HepG2 (cell line): ENCODE data around the gene SLC6A9. TPM values are rescaled to one million over a fixed set of nuclear protein-coding genes. Genes with fewer than 3 reads are reported as not detected.

Experiments used
- ATAC-seq: fragments of 200-7000 bp; cut with Tn5 transposase; 3 replicates; pipeline ENCODE4 v1.9.1; 2020; ENCODE audit warnings: mild to moderate bottlenecking, moderate library complexity
- BruUV-seq: library from RNA; stranded (reverse); fragments of 400-500 nt; replicated peaks from 2 replicates; lab custom pipeline; 2021; lab: Mats Ljungman, UMichigan
- CTCF ChIA-PET: fragments of 300-600 bp; formaldehyde crosslinking; extraction: SDS; loops from one replicate; lab custom pipeline; 2021; ENCODE audit warnings: low total read pairs, inconsistent platforms, low intra/inter-chr PET ratio; lab: Yijun Ruan, JAX
- POLR2A ChIA-PET: fragments of 350-600 bp; sonication (Branson Sonifier 250); formaldehyde crosslinking; loops from one replicate; lab custom pipeline; 2020; ENCODE audit warnings: antibody characterized with exemption, inconsistent platforms; lab: Yijun Ruan, JAX
- DNase-seq: peaks from one replicate; pipeline ENCODE4 v3.0.0-alpha.2; 2015; ENCODE audit warnings: low spot score
- FAIRE-seq: peaks from 3 replicates; lab custom pipeline; 2011; peaks lifted over from hg19 to GRCh38; lab: Jason Lieb, UNC
- H2AFZ ChIP-seq: one replicate; pipeline ENCODE4 v1.6.1; 2011; ENCODE audit warnings: low read length, inconsistent platforms
- H3K27ac ChIP-seq: fragments of 300-600 bp; 3 replicates; pipeline ENCODE4 v1.8.0; 2011; ENCODE audit warnings: mixed run types, mild to moderate bottlenecking, mixed read lengths, low read length, inconsistent platforms; ENCODE audit not compliant: insufficient read depth; ENCODE audit errors: extremely low read length
- H3K27me3 ChIP-seq, 2 experiments: fragments of 200-600 bp in 1 of 2; 2 replicates in 1 of 2; 3 replicates in 1 of 2; pipeline versions ENCODE4 v1.6.0 to v1.8.0; 2011; ENCODE audit warnings: low read length in 2 of 2, mild to moderate bottlenecking in 2 of 2, moderate library complexity in 2 of 2, inconsistent platforms in 1 of 2; ENCODE audit not compliant: insufficient read depth in 2 of 2, control insufficient read depth in 1 of 2
- H3K36me3 ChIP-seq, 2 experiments: fragments of 200-600 bp in 1 of 2; replicated peaks in 1 of 2; 2 replicates in 1 of 2; 3 replicates in 1 of 2; pipeline versions ENCODE4 v1.5.1 to v1.8.0; 2011; ENCODE audit warnings: low read length in 2 of 2, inconsistent platforms in 1 of 2; ENCODE audit not compliant: insufficient read depth in 2 of 2, control insufficient read depth in 1 of 2
- H3K4me1 ChIP-seq: 2 replicates; pipeline ENCODE4 v1.5.1; 2012; ENCODE audit warnings: low read length, inconsistent platforms; ENCODE audit not compliant: insufficient read depth
- H3K4me2 ChIP-seq: 2 replicates; pipeline ENCODE4 v1.6.0; 2011; ENCODE audit warnings: low read depth, low read length, inconsistent platforms
- H3K4me3 ChIP-seq, 3 experiments: fragments of 200-600 bp in 1 of 3; sonication (generic), shearing (Covaris generic) in 1 of 3; replicated peaks in 1 of 3; 2 replicates each; pipeline ENCODE4 v1.5.1; 2011 to 2016; ENCODE audit warnings: low read length in 3 of 3, inconsistent platforms in 2 of 3, low read depth in 2 of 3, mild to moderate bottlenecking in 2 of 3, control low read depth in 1 of 3, mixed read lengths in 1 of 3; ENCODE audit not compliant: insufficient read depth in 1 of 3
- H3K79me2 ChIP-seq: one replicate; pipeline ENCODE4 v1.6.1; 2011; ENCODE audit warnings: low read length, inconsistent platforms; ENCODE audit not compliant: insufficient read depth
- H3K9ac ChIP-seq: 2 replicates; pipeline ENCODE4 v1.6.0; 2011; ENCODE audit warnings: mild to moderate bottlenecking, low read depth, low read length, inconsistent platforms; ENCODE audit not compliant: insufficient read depth
- H3K9me3 ChIP-seq: 2 replicates; pipeline ENCODE4 v1.5.1; 2012; ENCODE audit warnings: mild to moderate bottlenecking, low read length
- H4K20me1 ChIP-seq: 2 replicates; pipeline ENCODE4 v1.6.0; 2011; ENCODE audit warnings: inconsistent platforms, mild to moderate bottlenecking, low read length, moderate library complexity; ENCODE audit not compliant: insufficient read depth
- E2F5 ChIP-seq: sonication (generic); formaldehyde crosslinking; conservative IDR thresholded peaks from 2 replicates; pipeline ENCODE4 v1.4.0; 2020; ENCODE audit warnings: missing genetic modification reagents
- EEA1 ChIP-seq: sonication (generic); formaldehyde crosslinking; IDR thresholded peaks from 2 replicates; pipeline ENCODE4 v1.5.1; 2020; ENCODE audit warnings: mild to moderate bottlenecking, missing genetic modification reagents, borderline replicate concordance
- HOXD1 ChIP-seq: sonication (generic); formaldehyde crosslinking; IDR thresholded peaks from 2 replicates; pipeline ENCODE4 v1.5.0; 2020; ENCODE audit warnings: missing genetic modification reagents
- KDM5A ChIP-seq: fragments of 200-600 bp; sonication (generic); IDR thresholded peaks from 2 replicates; pipeline ENCODE4 v1.7.0; 2018; ENCODE audit warnings: antibody characterized with exemption, mild to moderate bottlenecking, low read length, borderline replicate concordance
- MXI1 ChIP-seq: IDR thresholded peaks from 3 replicates; pipeline ENCODE4 v1.6.1; 2012; ENCODE audit warnings: low read depth, low read length, inconsistent platforms, borderline replicate concordance
- NFRKB ChIP-seq: fragments of 450-650 bp; IDR thresholded peaks from 2 replicates; pipeline ENCODE4 v1.6.1; 2017
- NFYB ChIP-seq: sonication (generic); formaldehyde crosslinking; IDR thresholded peaks from 2 replicates; pipeline ENCODE4 v1.4.0; 2020; ENCODE audit warnings: missing genetic modification reagents
- PLRG1 ChIP-seq: fragments of 450-650 bp; conservative IDR thresholded peaks from 2 replicates; pipeline ENCODE4 v1.6.1; 2016
- TBP ChIP-seq: sonication (generic); formaldehyde crosslinking; IDR thresholded peaks from 2 replicates; pipeline ENCODE4 v1.5.0; 2020; ENCODE audit warnings: missing genetic modification reagents
- TEF ChIP-seq: sonication (generic); formaldehyde crosslinking; IDR thresholded peaks from 2 replicates; pipeline ENCODE4 v1.5.0; 2020; ENCODE audit warnings: missing genetic modification reagents
- ZNF160 ChIP-seq: sonication (generic); formaldehyde crosslinking; IDR thresholded peaks from 2 replicates; pipeline ENCODE4 v1.8.0; 2022; ENCODE audit warnings: mild to moderate bottlenecking, inconsistent platforms, missing genetic modification reagents
- ZNF205 ChIP-seq: IDR thresholded peaks from 2 replicates; pipeline ENCODE4 v1.6.1; 2018; ENCODE audit warnings: missing biosample characterization, missing genetic modification reagents
- ZNF460 ChIP-seq: sonication (generic); formaldehyde crosslinking; IDR thresholded peaks from 2 replicates; pipeline ENCODE4 v1.5.1; 2020; ENCODE audit warnings: missing genetic modification reagents, mild to moderate bottlenecking, borderline replicate concordance
- WGBS: methylation state at CpG from one replicate; pipeline ENCODE4 v1.1.6; 2017; ENCODE audit warnings: low lambda C conversion rate; 5-methylcytosine and 5-hydroxymethylcytosine counted together
- in situ Hi-C: cut with HindIII; loops from 2 replicates; pipeline ENCODE4 v1.10.0; 2017; ENCODE audit warnings: low pct_unique_long_range_greater_than_20kb; ENCODE audit not compliant: extremely low pct_ligation_motif_present
- intact Hi-C: fragments of 100-400 bp; cut with micrococcal nuclease; formaldehyde crosslinking; loops from one replicate; pipeline ENCODE4 v1.10.0; 2022; ENCODE audit not compliant: unreplicated experiment
- polyA plus RNA-seq, 8 experiments: library from polyadenylated mRNA; depleted of rRNA in 3 of 8; stranded (reverse) in 7 of 8; unstranded in 1 of 8; fragments of >200 nt; fragmentation: Illumina TruSeq in 4 of 8; extraction: Trizol in 4 of 8; gene quantifications; 2 replicates each; pipeline versions ENCODE4 v1.2.1 to v1.2.3, GENCODE V29; 2011 to 2016; ENCODE audit warnings: low read depth in 4 of 8, missing spikeins in 1 of 8, mixed read lengths in 1 of 8; ENCODE audit not compliant: insufficient read depth in 1 of 8
- total RNA-seq, 5 experiments: library from RNA; depleted of rRNA; stranded (reverse); fragments of >200 nt; fragmentation: Illumina TruSeq; extraction: Trizol; gene quantifications; 2 replicates each; pipeline ENCODE4 v1.2.3, GENCODE V29; 2016; ENCODE audit warnings: low read depth in 1 of 5

Gene SLC6A9
- total and polyA plus RNA-seq, 2 of the 13 experiments (the other 11 are each of a cell fraction or from before 2014, with no cell fraction given) = 8.5 to 9.9 TPM

- Histone ChIP-seq H3K27ac (no peak overlapping the region), H4K20me1 (no peaks in the 10 kb centered on the region), H3K4me3 (no peak overlapping the region), H3K9me3 (no peaks in the 10 kb centered on the region), H2AFZ (no peak overlapping the region), H3K36me3 (no peaks in the 10 kb centered on the region), H3K79me2 (no peaks in the 10 kb centered on the region), H3K9ac (no peak overlapping the region), H3K4me1 (peaks cover 15% of the 10 kb centered on the region), H3K27me3 (peaks cover 0 to 17% of the 10 kb centered on the region in 2 experiments; a peak in 3 of 5 replicates), H3K4me2 (no peak overlapping the region)
- intact Hi-C loops = no loop called here
- in situ Hi-C loops = no loop called here
- ATAC-seq = no peak
- no peak for DNase-seq
- ChIA-PET CTCF (no interaction called here), POLR2A (no interaction called here)
- FAIRE-seq = no peak
- no TSS peak for BruUV-seq
- WGBS = 0% methylated on average over 2 of the region's 2 CpGs
- TF ChIP-seq NFYB (no peak), ZNF460 (CRISPR knock-in tag) (no peak), EEA1 (CRISPR knock-in tag) (no peak), KDM5A (no peak), MXI1 (no peak), NFRKB (no peak), ZNF160 (CRISPR knock-in tag) (no peak), HOXD1 (no peak), PLRG1 (no peak), E2F5 (CRISPR knock-in tag) (no peak), ZNF205 (CRISPR knock-in tag) (no peak)
These were observed 42.3 kb upstream of the SLC6A9 start for GRCh38 chr1:44073528-44073927.

- ChIA-PET POLR2A (no interaction called here), CTCF (no interaction called here)
- BruUV-seq = no TSS peak
- Histone ChIP-seq H3K27me3 (peaks cover 0 to 17% of the 10 kb centered on the region in 2 experiments; a peak in 3 of 5 replicates), H3K4me1 (peaks cover 22% of the 10 kb centered on the region), H3K79me2 (no peaks in the 10 kb centered on the region), H3K27ac (no peak overlapping the region), H3K4me2 (no peak overlapping the region), H3K4me3 (no peak overlapping the region), H3K36me3 (no peaks in the 10 kb centered on the region), H3K9ac (no peak overlapping the region), H3K9me3 (no peaks in the 10 kb centered on the region), H4K20me1 (no peaks in the 10 kb centered on the region), H2AFZ (no peak overlapping the region)
- DNase-seq = no peak
- TF ChIP-seq TEF (CRISPR knock-in tag) (no peak), TBP (CRISPR knock-in tag) (no peak)
- no peak for FAIRE-seq
- intact Hi-C loops = no loop called here
- in situ Hi-C loops = no loop called here
- no peak for ATAC-seq
- WGBS = 21% methylated on average over 2 of the region's 2 CpGs
These were observed 41.6 kb upstream of the SLC6A9 start for GRCh38 chr1:44072821-44073220.
